ENCODE data around the gene ERVK3-1.

DNA sequence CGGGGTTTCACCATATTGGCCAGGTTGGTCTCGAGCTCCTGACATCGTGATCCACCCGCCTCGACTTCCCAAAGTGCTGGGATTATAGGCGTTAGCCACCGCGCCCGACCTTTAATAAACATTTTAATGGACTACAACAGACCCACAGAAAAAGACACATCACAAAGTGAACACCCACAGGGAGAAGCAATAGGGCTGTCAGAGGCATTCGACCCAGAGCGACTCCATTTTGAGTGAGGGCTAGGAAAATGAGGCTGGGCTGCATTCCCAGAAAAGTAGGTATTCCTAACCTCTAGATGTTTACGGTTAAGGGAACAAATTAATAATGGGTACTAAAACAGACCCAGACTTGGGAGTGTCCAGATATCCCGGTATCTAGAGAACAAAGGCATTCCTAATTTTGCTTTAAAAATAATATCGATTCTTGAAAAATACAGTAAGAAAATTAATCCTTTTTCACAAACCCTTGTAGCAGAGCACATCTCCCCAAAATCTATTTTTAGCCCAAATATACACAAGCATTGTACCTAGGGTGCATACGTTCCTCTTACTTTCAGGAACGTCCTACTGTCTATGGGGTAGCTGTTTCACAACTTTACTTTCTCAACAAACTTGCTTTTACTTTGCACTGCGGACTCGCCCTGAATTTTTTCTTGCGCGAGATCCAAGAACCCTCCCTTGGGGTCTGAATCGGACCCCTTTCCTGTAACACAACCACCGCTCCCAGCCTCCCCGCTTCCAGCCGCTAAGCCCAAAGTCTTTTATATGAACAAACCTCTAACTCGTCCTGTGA lies 27.2 kb upstream of the ERVK3-1 start:
- TF ChIP-seq ZNF205 (CRISPR knock-in tag; IDR thresholded peaks at IDR 0.05) = no peak
- no peak for TF ChIP-seq POLR2AphosphoS5 (IDR thresholded peaks at IDR 0.05; ENCODE audit: low read depth, low read length)
- no peak for TF ChIP-seq ZNF24 (IDR thresholded peaks at IDR 0.05)
- TF ChIP-seq CENPX (CRISPR knock-in tag; IDR thresholded peaks at IDR 0.05) = no peak
- no peak for TF ChIP-seq HMGXB4 (CRISPR knock-in tag; IDR thresholded peaks at IDR 0.05; ENCODE audit: borderline replicate concordance in 1 of 2, low read depth in 1 of 2)
- TF ChIP-seq ZBTB7B (CRISPR knock-in tag; IDR thresholded peaks at IDR 0.05) = no peak
- TF ChIP-seq MEIS2 (CRISPR knock-in tag; IDR thresholded peaks at IDR 0.05) = no peak
- TF ChIP-seq NFRKB (IDR thresholded peaks at IDR 0.05) = no peak
